Mammary epithelial cell (primary cell): ENCODE measurements around the gene MZB1.

Experiments used
- EZH2 ChIP-seq: IDR thresholded peaks from 2 replicates; pipeline ENCODE4 v1.6.1; 2012; ENCODE audit warnings: low read length, inconsistent platforms, borderline replicate concordance
- TF ChIP-seq, protein P1 (sequence below), 2 donors: IDR thresholded peaks in 1 of 2; conservative IDR thresholded peaks in 1 of 2; 2 replicates each; pipeline ENCODE4 v1.5.1; 2011 to 2012; ENCODE audit warnings: inconsistent platforms in 2 of 2, low read length in 2 of 2, mild to moderate bottlenecking in 2 of 2, control low read depth in 1 of 2, low read depth in 1 of 2; ENCODE audit not compliant: insufficient read depth in 1 of 2; ENCODE audit errors: extremely low read depth in 1 of 2

DNA sequence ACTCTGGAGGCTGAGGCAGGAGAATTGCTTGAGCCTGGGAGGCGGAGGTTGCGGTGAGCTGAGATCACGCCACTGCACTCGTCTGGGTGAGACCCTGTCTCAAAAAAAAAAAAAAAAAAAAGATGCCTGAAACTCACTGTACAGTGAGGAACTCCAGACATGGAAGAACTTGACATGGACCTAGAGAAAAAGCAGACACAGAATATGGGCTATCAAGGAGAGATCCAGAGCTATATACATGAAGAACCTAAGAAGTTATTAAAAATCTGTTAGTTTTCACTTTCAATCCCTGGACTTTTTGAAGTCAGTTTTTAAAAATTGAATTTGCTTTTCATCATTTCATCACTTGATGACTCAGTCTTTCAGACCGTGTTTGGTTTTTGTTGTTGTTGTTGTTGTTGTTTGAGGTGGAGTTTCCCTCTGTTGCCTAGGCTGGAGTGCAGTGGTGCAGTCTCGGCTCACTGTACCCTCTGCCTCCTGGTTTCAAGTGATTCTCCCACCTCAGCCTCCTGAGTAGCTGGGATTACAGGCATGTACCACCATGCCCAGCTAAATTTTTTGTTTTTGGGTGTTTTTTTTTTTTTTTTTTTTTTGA lies 27.8 kb downstream of the MZB1 start:
- TF ChIP-seq, protein P1, sequence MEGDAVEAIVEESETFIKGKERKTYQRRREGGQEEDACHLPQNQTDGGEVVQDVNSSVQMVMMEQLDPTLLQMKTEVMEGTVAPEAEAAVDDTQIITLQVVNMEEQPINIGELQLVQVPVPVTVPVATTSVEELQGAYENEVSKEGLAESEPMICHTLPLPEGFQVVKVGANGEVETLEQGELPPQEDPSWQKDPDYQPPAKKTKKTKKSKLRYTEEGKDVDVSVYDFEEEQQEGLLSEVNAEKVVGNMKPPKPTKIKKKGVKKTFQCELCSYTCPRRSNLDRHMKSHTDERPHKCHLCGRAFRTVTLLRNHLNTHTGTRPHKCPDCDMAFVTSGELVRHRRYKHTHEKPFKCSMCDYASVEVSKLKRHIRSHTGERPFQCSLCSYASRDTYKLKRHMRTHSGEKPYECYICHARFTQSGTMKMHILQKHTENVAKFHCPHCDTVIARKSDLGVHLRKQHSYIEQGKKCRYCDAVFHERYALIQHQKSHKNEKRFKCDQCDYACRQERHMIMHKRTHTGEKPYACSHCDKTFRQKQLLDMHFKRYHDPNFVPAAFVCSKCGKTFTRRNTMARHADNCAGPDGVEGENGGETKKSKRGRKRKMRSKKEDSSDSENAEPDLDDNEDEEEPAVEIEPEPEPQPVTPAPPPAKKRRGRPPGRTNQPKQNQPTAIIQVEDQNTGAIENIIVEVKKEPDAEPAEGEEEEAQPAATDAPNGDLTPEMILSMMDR (conservative IDR thresholded peaks at IDR 0.05 in 1 of 2, IDR thresholded peaks at IDR 0.05 in 1 of 2; ENCODE audit: extremely low read depth in 1 of 2, insufficient read depth in 1 of 2, low read depth in 1 of 2, low read length in 2 of 2) = no peak
- no peak for TF ChIP-seq EZH2
